Measurements from ENCODE around the gene DNAH3. TPM values are rescaled to one million over a fixed set of nuclear protein-coding genes. Genes with fewer than 3 reads are reported as not detected.

DNAH3 gene
- total RNA-seq, 1 donor from 2014 or later = not detected

GRCh38 chr16:20894388-20894787, 256.3 kb downstream of the DNAH3 start:
- H3K27ac Mint-ChIP-seq = no peak overlapping the region
- no peaks in the 10 kb centered on the region for H3K27me3 Mint-ChIP-seq (ENCODE audit: insufficient read depth)
- no peaks in the 10 kb centered on the region for H3K9me3 Mint-ChIP-seq
- DNase-seq (ENCODE audit: low spot score) = no peak
- H3K4me1 Mint-ChIP-seq (ENCODE audit: low read depth) = peaks cover 39% of the 10 kb centered on the region
- no peak overlapping the region for H3K4me3 Mint-ChIP-seq
- H3K36me3 Mint-ChIP-seq (ENCODE audit: low read depth) = peaks cover 46% of the 10 kb centered on the region
- intact Hi-C loops (cut with micrococcal nuclease) = no loop called here

GRCh38 chr16:20889625-20890275, 260.9 kb downstream of the DNAH3 start:
- no peak for DNase-seq (ENCODE audit: low spot score)
- no peak overlapping the region for H3K27ac Mint-ChIP-seq
- no peaks in the 10 kb centered on the region for H3K9me3 Mint-ChIP-seq
- intact Hi-C loops (cut with micrococcal nuclease) = no loop called here
- H3K4me1 Mint-ChIP-seq (ENCODE audit: low read depth) = peaks cover 13% of the 10 kb centered on the region
- no peaks in the 10 kb centered on the region for H3K27me3 Mint-ChIP-seq (ENCODE audit: insufficient read depth)
- H3K4me3 Mint-ChIP-seq = no peak overlapping the region
- H3K36me3 Mint-ChIP-seq (ENCODE audit: low read depth) = peaks cover 37% of the 10 kb centered on the region

DNA sequence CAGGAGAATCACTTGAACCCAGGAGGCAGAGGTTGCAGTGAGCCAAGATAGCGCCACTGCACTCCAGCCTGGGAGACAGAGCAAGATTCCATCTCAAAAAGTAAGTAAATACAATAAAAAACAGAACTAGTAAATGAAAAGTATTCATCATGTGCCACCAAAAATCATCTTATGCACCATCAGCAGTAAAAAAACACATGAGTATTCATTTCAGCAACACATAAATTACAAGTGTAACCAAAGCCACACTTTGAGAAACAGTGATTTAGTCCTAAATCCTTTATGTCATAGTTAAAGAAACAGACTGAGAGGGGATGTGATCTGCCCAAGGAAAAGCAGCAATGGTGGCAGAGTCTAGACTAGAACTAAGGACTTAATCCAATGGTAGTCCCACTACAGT, 263.4 kb downstream of the DNAH3 start:
- Mint-ChIP-seq H3K27me3 (ENCODE audit: insufficient read depth) (no peaks in the 10 kb centered on the region), H3K4me3 (no peak overlapping the region), H3K9me3 (no peaks in the 10 kb centered on the region), H3K27ac (no peak overlapping the region), H3K36me3 (ENCODE audit: low read depth) (peaks cover 33% of the 10 kb centered on the region), H3K4me1 (ENCODE audit: low read depth) (peaks cover 31% of the 10 kb centered on the region)
- intact Hi-C loops (cut with micrococcal nuclease) = no loop called here
- no peak for DNase-seq (ENCODE audit: low spot score)

DNA sequence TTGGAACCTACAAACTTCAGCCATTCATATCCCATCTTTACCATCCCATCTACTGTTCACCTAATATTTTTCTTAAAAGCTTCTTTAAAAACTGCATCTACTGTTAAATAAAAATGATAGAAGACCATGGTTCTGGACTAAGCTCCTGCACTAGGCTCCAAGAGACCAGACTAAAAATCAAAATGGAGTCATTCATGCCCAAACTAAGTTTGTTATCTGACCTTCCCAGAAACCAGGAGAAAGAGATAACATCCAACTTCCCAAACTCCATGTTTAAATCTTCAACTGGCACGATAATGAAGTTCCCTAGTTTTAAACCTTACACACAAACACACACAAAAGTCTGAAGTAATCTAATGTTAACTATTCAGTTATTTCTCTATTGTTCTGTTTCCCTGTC, 264.3 kb downstream of the DNAH3 start:
- Mint-ChIP-seq H3K36me3 (ENCODE audit: low read depth) (peaks cover 26% of the 10 kb centered on the region), H3K27me3 (ENCODE audit: insufficient read depth) (no peaks in the 10 kb centered on the region), H3K27ac (no peak overlapping the region), H3K9me3 (no peaks in the 10 kb centered on the region), H3K4me3 (no peak overlapping the region), H3K4me1 (ENCODE audit: low read depth) (peaks cover 31% of the 10 kb centered on the region)
- intact Hi-C loops (cut with micrococcal nuclease) = no loop called here
- DNase-seq (ENCODE audit: low spot score) = no peak

- no peaks in the 10 kb centered on the region for H3K27me3 Mint-ChIP-seq (ENCODE audit: insufficient read depth)
- DNase-seq (ENCODE audit: low spot score) = no peak
- H3K36me3 Mint-ChIP-seq (ENCODE audit: low read depth) = peaks cover 16% of the 10 kb centered on the region
- peaks cover 38% of the 10 kb centered on the region for H3K4me1 Mint-ChIP-seq (ENCODE audit: low read depth)
- H3K27ac Mint-ChIP-seq = peak overlapping the region; percentile 45
- intact Hi-C loops (cut with micrococcal nuclease) = loop anchor here (1.0 kb wide), 2 partner anchors 10 to 15 kb away; no protein-coding TSS in a partner anchor
- no peak overlapping the region for H3K4me3 Mint-ChIP-seq
- H3K9me3 Mint-ChIP-seq = no peaks in the 10 kb centered on the region
Measured at GRCh38 chr16:20884240-20884556, 266.4 kb downstream of the DNAH3 start.

GRCh38 chr16:20883554-20884239, 266.9 kb downstream of the DNAH3 start:
- Mint-ChIP-seq H3K27ac (peak overlapping the region; percentile 45), H3K27me3 (ENCODE audit: insufficient read depth) (no peaks in the 10 kb centered on the region), H3K9me3 (no peaks in the 10 kb centered on the region), H3K36me3 (ENCODE audit: low read depth) (peaks cover 16% of the 10 kb centered on the region), H3K4me1 (ENCODE audit: low read depth) (peaks cover 43% of the 10 kb centered on the region), H3K4me3 (no peak overlapping the region)
- intact Hi-C loops (cut with micrococcal nuclease) = loop anchor here (1.0 kb wide), 2 partner anchors 9 to 16 kb away; no protein-coding TSS in a partner anchor
- no peak for DNase-seq (ENCODE audit: low spot score)

Other genes starting within 250 kb of the DNAH3 start
- gene LDAF1, start 7.8 kb upstream of the DNAH3 start, total RNA-seq = 6.5 and 6.6 TPM in 2 replicates
- not detected in 2 replicates for gene ZP2, start 60.7 kb upstream of the DNAH3 start, total RNA-seq
- gene ANKS4B, start 82.9 kb upstream of the DNAH3 start, total RNA-seq = not detected in 2 replicates
- gene CRYM, start 127.4 kb upstream of the DNAH3 start, total RNA-seq = not detected in 2 replicates